ENCODE measurements around the gene CDH13. TPM values are rescaled to one million over a fixed set of nuclear protein-coding genes. Genes with fewer than 3 reads are reported as not detected.

CDH13 gene
- total RNA-seq, 4 donors from 2014 or later = 3.4 to 14.8 (median 6.5) TPM

GRCh38 chr16:83066881-83067280 lies 440.1 kb downstream of the CDH13 start:
- WGBS, 2 donors = 60 to 78% methylated on average over 2 of the region's 2 CpGs
- Histone ChIP-seq H3K9me3 (no peaks in the 10 kb centered on the region), H3K27me3 (no peaks in the 10 kb centered on the region), H3K27ac (no peak overlapping the region), H3K4me3 (replicated peaks in 1 of 3) (no peak overlapping the region), H3K36me3 (no peaks in the 10 kb centered on the region), H3K4me1 (no peaks in the 10 kb centered on the region)
- no peak for TF ChIP-seq POLR2A (IDR thresholded peaks at IDR 0.05)
- TF ChIP-seq CTCF (IDR thresholded peaks at IDR 0.05) = no peak
- intact Hi-C loops (cut with DNase I) = no loop called here
- DNase-seq = no peak

GRCh38 chr16:83068686-83069085 lies 441.9 kb downstream of the CDH13 start:
- intact Hi-C loops (cut with DNase I) = no loop called here
- Histone ChIP-seq H3K4me3 (replicated peaks in 1 of 3) (no peak overlapping the region), H3K27me3 (no peaks in the 10 kb centered on the region), H3K36me3 (no peaks in the 10 kb centered on the region), H3K4me1 (no peaks in the 10 kb centered on the region), H3K27ac (no peak overlapping the region), H3K9me3 (no peaks in the 10 kb centered on the region)
- 27 to 33% methylated on average over 1 of the region's 1 CpG for WGBS, 2 donors
- TF ChIP-seq CTCF (IDR thresholded peaks at IDR 0.05) = peak in 1 of 6 experiments; percentile 27
- TF ChIP-seq POLR2A (IDR thresholded peaks at IDR 0.05) = no peak
- no peak for DNase-seq

- no peak overlapping the region for H3K27ac ChIP-seq
- H3K9me3 ChIP-seq = no peaks in the 10 kb centered on the region
- H3K36me3 ChIP-seq = no peaks in the 10 kb centered on the region
- no peak for DNase-seq
- no peaks in the 10 kb centered on the region for H3K27me3 ChIP-seq
- intact Hi-C loops (cut with DNase I) = no loop called here
- H3K4me1 ChIP-seq = no peaks in the 10 kb centered on the region
- H3K4me3 ChIP-seq (replicated peaks in 1 of 3) = no peak overlapping the region
- 75 to 78% methylated on average over 5 of the region's 5 CpGs for WGBS, 2 donors
- TF ChIP-seq POLR2A (IDR thresholded peaks at IDR 0.05) = no peak
- TF ChIP-seq CTCF (IDR thresholded peaks at IDR 0.05) = no peak
Observed at GRCh38 chr16:83070416-83071209, 443.8 kb downstream of the CDH13 start.

GRCh38 chr16:83075956-83076355 lies 449.2 kb downstream of the CDH13 start:
- TF ChIP-seq CTCF (IDR thresholded peaks at IDR 0.05) = no peak
- no peak for TF ChIP-seq POLR2A (IDR thresholded peaks at IDR 0.05)
- H3K27ac ChIP-seq = no peak overlapping the region
- H3K4me3 ChIP-seq (replicated peaks in 1 of 3) = no peak overlapping the region
- WGBS, 2 donors = 63 to 71% methylated on average over 2 of the region's 2 CpGs
- intact Hi-C loops (cut with DNase I) = no loop called here
- no peaks in the 10 kb centered on the region for H3K4me1 ChIP-seq
- no peaks in the 10 kb centered on the region for H3K9me3 ChIP-seq
- no peaks in the 10 kb centered on the region for H3K27me3 ChIP-seq
- no peak for DNase-seq
- no peaks in the 10 kb centered on the region for H3K36me3 ChIP-seq

- Histone ChIP-seq H3K27ac (no peak overlapping the region), H3K4me1 (no peaks in the 10 kb centered on the region), H3K4me3 (replicated peaks in 1 of 3) (no peak overlapping the region), H3K9me3 (no peaks in the 10 kb centered on the region), H3K36me3 (no peaks in the 10 kb centered on the region), H3K27me3 (no peaks in the 10 kb centered on the region)
- no peak for DNase-seq
- TF ChIP-seq POLR2A (IDR thresholded peaks at IDR 0.05) (no peak), CTCF (IDR thresholded peaks at IDR 0.05) (no peak)
- WGBS, 2 donors = 76 to 84% methylated on average over 3 of the region's 3 CpGs
- intact Hi-C loops (cut with DNase I) = no loop called here
Observed at GRCh38 chr16:83083361-83083760, 456.6 kb downstream of the CDH13 start.

Data from thyroid gland (tissue), 4 donors.